Upper lobe of left lung (tissue), 6 donors: Measurements from ENCODE around the gene DIDO1. TPM values are rescaled to one million over a fixed set of nuclear protein-coding genes. Genes with fewer than 3 reads are reported as not detected.

Experiments
- ATAC-seq, 2 donors: fragments of 200-7000 bp; cut with Tn5 transposase; one replicate each; pipeline ENCODE4 v1.9.1; 2022; ENCODE audit warnings: mild to moderate bottlenecking in 2 of 2, moderate library complexity in 2 of 2; ENCODE audit not compliant: low FRiP score in 2 of 2
- DNase-seq, 2 donors: peaks; one replicate each; pipeline ENCODE4 v3.0.0-alpha.2; 2019 to 2020
- H3K27ac ChIP-seq, 4 donors: fragments of 200-600 bp; sonication (generic); one replicate each; pipeline ENCODE4 v1.5.1; 2016 to 2019
- H3K27me3 ChIP-seq, 4 donors: fragments of 200-600 bp; sonication (generic); one replicate each; pipeline ENCODE4 v1.5.1; 2017 to 2019
- H3K36me3 ChIP-seq, 4 donors: fragments of 200-600 bp; sonication (generic); one replicate each; pipeline ENCODE4 v1.5.1; 2016 to 2019
- H3K4me1 ChIP-seq, 4 donors: fragments of 200-600 bp; sonication (generic); one replicate each; pipeline ENCODE4 v1.5.1; 2018 to 2019
- H3K4me3 ChIP-seq, 4 donors: fragments of 200-600 bp; sonication (generic); one replicate each; pipeline ENCODE4 v1.5.1; 2017 to 2019; ENCODE audit warnings: mild to moderate bottlenecking in 2 of 4, moderate library complexity in 1 of 4
- H3K9me3 ChIP-seq, 4 donors: fragments of 200-600 bp; sonication (generic); one replicate each; pipeline ENCODE4 v1.5.1; 2018 to 2019
- CTCF ChIP-seq, 6 experiments: fragments of 450-650 bp in 4 of 6; fragments of 200-600 bp in 2 of 6; sonication (generic) in 2 of 6; IDR thresholded peaks; one replicate each; pipeline ENCODE4 v1.5.1; 2016 to 2019; ENCODE audit warnings: antibody characterized with exemption in 6 of 6
- EP300 ChIP-seq, 4 donors: sonication (generic); formaldehyde crosslinking; IDR thresholded peaks; one replicate each; pipeline ENCODE4 v1.5.1; 2017; ENCODE audit warnings: antibody characterized with exemption in 4 of 4, control low read depth in 2 of 4
- POLR2A ChIP-seq, 4 donors: fragments of 450-650 bp; IDR thresholded peaks; one replicate each; pipeline ENCODE4 v1.5.1; 2016 to 2017; ENCODE audit warnings: antibody characterized with exemption in 4 of 4, mild to moderate bottlenecking in 2 of 4
- POLR2AphosphoS5 ChIP-seq, 2 donors: sonication (generic); formaldehyde crosslinking; IDR thresholded peaks; one replicate each; pipeline ENCODE4 v1.5.1; 2017; ENCODE audit warnings: antibody characterized with exemption in 2 of 2
- WGBS, 2 donors: methylation state at CpG; one replicate each; pipeline ENCODE4 v1.1.5; 2017 to 2018; 5-methylcytosine and 5-hydroxymethylcytosine counted together
- total RNA-seq, 6 donors: library from RNA; depleted of rRNA in 4 of 6; stranded (reverse); fragments of >200 nt in 4 of 6; gene quantifications; one replicate each; pipeline versions ENCODE4 v1.1.0 to v1.2.1, GENCODE V29; 2016 to 2021
- donor health status: DM: no; HTN: no; CAD: no; lungs with moderate emphysema.
- donor health status: DM: no; HTN: yes; CAD: no; lungs with severe emphysema.

Gene DIDO1
- total RNA-seq, 6 donors from 2014 or later: 51.6 to 109 (median 58.9) TPM

- WGBS, 2 donors: 93 to 94% methylated on average over 30 to 31 of the region's 31 CpGs
- peaks cover 0 to 4% (median 0%) of the 10 kb centered on the region in 4 donors for H3K4me1 ChIP-seq
- DNase-seq (no peak), ATAC-seq (no peak)
- TF ChIP-seq POLR2A (IDR thresholded peaks at IDR 0.05): no peak
- no peak overlapping the region for H3K4me3 ChIP-seq
- no peaks in the 10 kb centered on the region for H3K9me3 ChIP-seq
- no peaks in the 10 kb centered on the region for H3K27me3 ChIP-seq
- peaks cover 58 to 99% (median 95%) of the 10 kb centered on the region in 4 donors for H3K36me3 ChIP-seq
- no peak overlapping the region for H3K27ac ChIP-seq
These were observed 19.5 kb downstream of the DIDO1 start for GRCh38 chr20:62906647-62907375.

- H3K27me3 ChIP-seq: no peaks in the 10 kb centered on the region
- no peak overlapping the region for H3K27ac ChIP-seq
- H3K36me3 ChIP-seq: peaks cover 54 to 99% (median 94%) of the 10 kb centered on the region in 4 donors
- DNase-seq: no peak
- WGBS, 2 donors: 93 to 97% methylated on average over 10 to 16 of the region's 16 CpGs
- H3K4me1 ChIP-seq: peaks cover 0 to 4% (median 0%) of the 10 kb centered on the region in 4 donors
- no peak overlapping the region for H3K4me3 ChIP-seq
- TF ChIP-seq POLR2A (IDR thresholded peaks at IDR 0.05) (no peak), EP300 (IDR thresholded peaks at IDR 0.05) (no peak), POLR2AphosphoS5 (IDR thresholded peaks at IDR 0.05) (no peak), CTCF (IDR thresholded peaks at IDR 0.05) (no peak)
- no peaks in the 10 kb centered on the region for H3K9me3 ChIP-seq
- ATAC-seq: no peak
These were observed 20.1 kb downstream of the DIDO1 start for GRCh38 chr20:62906209-62906608.

GRCh38 chr20:62905536-62906117 is 20.7 kb downstream of the DIDO1 start:
- TF ChIP-seq POLR2AphosphoS5 (IDR thresholded peaks at IDR 0.05) (no peak), CTCF (IDR thresholded peaks at IDR 0.05) (no peak), EP300 (IDR thresholded peaks at IDR 0.05) (no peak), POLR2A (IDR thresholded peaks at IDR 0.05) (no peak)
- no peaks in the 10 kb centered on the region for H3K9me3 ChIP-seq
- H3K4me1 ChIP-seq: peaks cover 1 to 8% (median 2%) of the 10 kb centered on the region in 4 donors
- DNase-seq (no peak), ATAC-seq (no peak)
- H3K27ac ChIP-seq: no peak overlapping the region
- no peak overlapping the region for H3K4me3 ChIP-seq
- 94% methylated on average over 17 of the region's 17 CpGs for WGBS, 2 donors
- H3K27me3 ChIP-seq: no peaks in the 10 kb centered on the region
- H3K36me3 ChIP-seq: peaks cover 48 to 99% (median 89%) of the 10 kb centered on the region in 4 donors

GRCh38 chr20:62902926-62903615 is 23.2 kb downstream of the DIDO1 start:
- no peak overlapping the region for H3K27ac ChIP-seq
- TF ChIP-seq CTCF (IDR thresholded peaks at IDR 0.05) (no peak), EP300 (IDR thresholded peaks at IDR 0.05) (no peak), POLR2A (IDR thresholded peaks at IDR 0.05) (no peak), POLR2AphosphoS5 (IDR thresholded peaks at IDR 0.05) (no peak)
- H3K4me1 ChIP-seq: peaks cover 12 to 22% (median 19%) of the 10 kb centered on the region in 4 donors
- DNase-seq: no peak
- 75 to 77% methylated on average over 5 to 7 of the region's 7 CpGs for WGBS, 2 donors
- peaks cover 29 to 74% (median 64%) of the 10 kb centered on the region in 4 donors for H3K36me3 ChIP-seq
- no peak for ATAC-seq
- no peaks in the 10 kb centered on the region for H3K9me3 ChIP-seq
- H3K4me3 ChIP-seq: no peak overlapping the region
- H3K27me3 ChIP-seq: no peaks in the 10 kb centered on the region

GRCh38 chr20:62901891-62902290 is 24.4 kb downstream of the DIDO1 start:
- 94% methylated on average over 11 of the region's 11 CpGs for whole genome bisulfite sequencing, 2 donors
- peaks cover 25 to 62% (median 53%) of the 10 kb centered on the region in 4 donors for H3K36me3 ChIP-seq

More at GRCh38 chr20:62901891-62902290, 24.4 kb downstream of the DIDO1 start:
- DNase-seq (no peak), ATAC-seq (no peak)
- Histone ChIP-seq H3K27me3 (no peaks in the 10 kb centered on the region), H3K27ac (no peak overlapping the region), H3K4me1 (peaks cover 12 to 22% (median 19%) of the 10 kb centered on the region in 4 donors), H3K4me3 (no peak overlapping the region), H3K9me3 (no peaks in the 10 kb centered on the region)
- TF ChIP-seq POLR2AphosphoS5 (IDR thresholded peaks at IDR 0.05) (no peak), EP300 (IDR thresholded peaks at IDR 0.05) (no peak), POLR2A (IDR thresholded peaks at IDR 0.05) (no peak), CTCF (IDR thresholded peaks at IDR 0.05) (no peak)
